H1 (cell line): ENCODE data around the gene DISC1. TPM values are rescaled to one million over a fixed set of nuclear protein-coding genes. Genes with fewer than 3 reads are reported as not detected.

Experiments used
- BACH1 ChIP-seq: IDR thresholded peaks from 2 replicates; pipeline ENCODE4 v1.6.1; 2012; ENCODE audit warnings: low read length, improper control_type of control experiment
- GABPA ChIP-seq: IDR thresholded peaks from 2 replicates; pipeline ENCODE4 v1.6.1; 2011; ENCODE audit warnings: mild to moderate bottlenecking, low read length, moderate library complexity, borderline replicate concordance; ENCODE audit not compliant: insufficient read depth
- GTF2F1 ChIP-seq: IDR thresholded peaks from 2 replicates; pipeline ENCODE4 v1.6.1; 2012; ENCODE audit warnings: low read depth, low read length, improper control_type of control experiment, borderline replicate concordance
- KDM4A ChIP-seq: IDR thresholded peaks from one replicate; pipeline ENCODE4 v1.7.1; 2012; ENCODE audit warnings: low read depth, mild to moderate bottlenecking, moderate library complexity, low read length, inconsistent platforms; ENCODE audit not compliant: severe bottlenecking
- MAFK ChIP-seq: IDR thresholded peaks from 2 replicates; pipeline ENCODE4 v1.6.1; 2012; ENCODE audit warnings: low read depth, mild to moderate bottlenecking, improper control_type of control experiment, low read length
- POLR2A ChIP-seq, 2 experiments: IDR thresholded peaks; 1 replicate in 1 of 2; 2 replicates in 1 of 2; pipeline ENCODE4 v1.6.1; 2011; ENCODE audit warnings: low read depth in 2 of 2, low read length in 2 of 2, mild to moderate bottlenecking in 2 of 2; ENCODE audit errors: control extremely low read depth in 1 of 2
- RAD21 ChIP-seq, 2 experiments: IDR thresholded peaks in 1 of 2; conservative IDR thresholded peaks in 1 of 2; 2 replicates each; pipeline ENCODE4 v1.6.1; 2011; ENCODE audit warnings: low read depth in 2 of 2, low read length in 2 of 2, improper control_type of control experiment in 1 of 2, inconsistent platforms in 1 of 2, mild to moderate bottlenecking in 1 of 2, moderate library complexity in 1 of 2
- SAP30 ChIP-seq: fragments of 300-600 bp; sonication (generic); IDR thresholded peaks from 2 replicates; pipeline ENCODE4 v1.7.1; 2012; ENCODE audit warnings: low read length, moderate library complexity, mild to moderate bottlenecking, inconsistent platforms; ENCODE audit not compliant: insufficient read depth, insufficient replicate concordance
- polyA plus RNA-seq, 7 experiments: library from polyadenylated mRNA; depleted of rRNA in 3 of 7; stranded (reverse) in 5 of 7; unstranded in 2 of 7; fragments of >200 nt in 5 of 7; fragments of 200-250 nt in 2 of 7; gene quantifications; 1 replicate in 5 of 7; 2 replicates in 1 of 7; 4 replicates in 1 of 7; pipeline versions ENCODE4 v1.2.1 to v1.2.3, GENCODE V29; 2011 to 2013; ENCODE audit warnings: missing spikeins in 2 of 7, mixed read lengths in 2 of 7
- total RNA-seq: library from RNA; stranded (reverse); fragmentation: NEBNext Ultra II Directional; extraction: Animal tissue kit (Norgen Biotek cat#: 25700); gene quantifications from 2 replicates; pipeline ENCODE4 v1.2.1, GENCODE V29; 2021

Gene DISC1
- total and polyA plus RNA-seq, 2 of the 8 experiments (the other 6 are each of a cell fraction or from before 2014, with no cell fraction given): 1.1 to 3.5 TPM

DNA sequence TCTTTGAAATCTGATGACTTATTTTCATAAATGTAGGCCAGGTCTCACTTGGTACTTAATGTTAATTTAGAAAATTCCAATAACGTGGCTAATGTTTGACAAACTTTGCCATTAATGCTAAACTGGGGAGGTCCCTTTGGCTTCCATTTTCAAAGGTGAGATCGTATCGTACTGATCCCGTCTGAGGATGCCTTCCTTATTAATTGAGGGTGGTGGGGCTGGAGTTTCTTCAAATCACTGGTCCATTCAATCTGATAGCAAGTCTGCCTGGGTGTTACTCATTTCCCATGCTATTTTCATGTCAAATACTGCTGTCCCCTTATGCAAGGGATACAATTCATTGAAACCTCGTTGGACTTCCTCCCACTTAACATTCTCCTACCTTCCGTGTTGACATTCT, 327.1 kb downstream of the DISC1 start (continued):
- no peak for TF ChIP-seq GTF2F1
- no peak for TF ChIP-seq POLR2A (IDR thresholded peaks at IDR 0.05; ENCODE audit: control extremely low read depth in 1 of 2, low read depth in 2 of 2, low read length in 2 of 2)
- no peak for TF ChIP-seq KDM4A
- TF ChIP-seq RAD21 (IDR thresholded peaks at IDR 0.05 in 1 of 2, conservative IDR thresholded peaks at IDR 0.05 in 1 of 2; ENCODE audit: low read depth in 2 of 2, low read length in 2 of 2): no peak
- TF ChIP-seq BACH1: no peak
- no peak for TF ChIP-seq SAP30
- no peak for TF ChIP-seq MAFK
- TF ChIP-seq GABPA: no peak
